NCI-H2227 (cell line): Measurements from ENCODE around the gene ENTPD3.
A peak's percentile ranks its signal among the peaks of the same experiment; 100 is the strongest.
"Not testable (repeated sequence)": the region's sequence is repeated elsewhere in the genome, so short reads cannot be mapped to it uniquely, and the experiment has no call there.

Experiments used
- DNase-seq: peaks from one replicate; lab custom pipeline; 2025; ENCODE audit not compliant: unreplicated experiment; lab: John Stamatoyannopoulos, UW

Gene ENTPD3

GRCh38 chr3:40458473-40458872, 71.5 kb downstream of the ENTPD3 start:
- no peak for DNase-seq

GRCh38 chr3:40460481-40460880, 73.5 kb downstream of the ENTPD3 start:
- not testable (repeated sequence) for DNase-seq

GRCh38 chr3:40461161-40461560, 74.2 kb downstream of the ENTPD3 start:
- no peak for DNase-seq

- not testable (repeated sequence) for DNase-seq
Measured at GRCh38 chr3:40462838-40463237, 75.9 kb downstream of the ENTPD3 start.

GRCh38 chr3:40463579-40463978, 76.6 kb downstream of the ENTPD3 start:
- no peak for DNase-seq

- no peak for DNase-seq
Measured at GRCh38 chr3:40464339-40465110, 77.5 kb downstream of the ENTPD3 start.

- no peak for DNase-seq
Measured at GRCh38 chr3:40465111-40465407, 78.1 kb downstream of the ENTPD3 start.

- DNase-seq: no peak
Measured at GRCh38 chr3:40465456-40465855, 78.5 kb downstream of the ENTPD3 start.

- no peak for DNase-seq
Measured at GRCh38 chr3:40468018-40468417, 81.0 kb downstream of the ENTPD3 start.

- no peak for DNase-seq
Measured at GRCh38 chr3:40470701-40471100, 83.7 kb downstream of the ENTPD3 start.

- peak; percentile 63 for DNase-seq
Measured at GRCh38 chr3:40476478-40477470, 89.8 kb downstream of the ENTPD3 start, which contains the start of gene ZNF619. TSS of gene ZNF619 (plus strand) at chr3:40477122. CDS start at chr3:40477980, 858 bp downstream.

- DNase-seq: no peak
Measured at GRCh38 chr3:40477666-40478065, 90.7 kb downstream of the ENTPD3 start.
